MM.1S (cell line): Measurements from ENCODE around the gene PDE4B.

Source experiments
- DNase-seq: peaks from one replicate; pipeline ENCODE4 v3.0.0-alpha.2; 2015
- H2AFZ ChIP-seq: fragments of 300-600 bp; sonication (generic); 2 replicates; pipeline ENCODE4 v1.6.0; 2016; ENCODE audit warnings: antibody characterized with exemption, low read length
- H3F3A ChIP-seq: fragments of 300-600 bp; sonication (generic); 2 replicates; pipeline ENCODE4 v1.6.1; 2016; ENCODE audit warnings: mild to moderate bottlenecking, antibody characterized with exemption, low read length, moderate library complexity, mixed read lengths; ENCODE audit not compliant: insufficient read depth
- H3K27ac ChIP-seq: fragments of 300-600 bp; sonication (generic); 2 replicates; pipeline ENCODE4 v1.5.1; 2016; ENCODE audit warnings: mild to moderate bottlenecking, low read length
- H3K27me3 ChIP-seq: fragments of 300-600 bp; sonication (generic); replicated peaks from 2 replicates; pipeline ENCODE4 v1.6.0; 2016; ENCODE audit warnings: low read length; ENCODE audit not compliant: insufficient read depth
- H3K36me3 ChIP-seq: fragments of 300-600 bp; sonication (generic); replicated peaks from 2 replicates; pipeline ENCODE4 v1.6.1; 2016; ENCODE audit warnings: mild to moderate bottlenecking, low read length, mixed read lengths; ENCODE audit not compliant: insufficient read depth
- H3K4me1 ChIP-seq: fragments of 300-600 bp; sonication (generic); 2 replicates; pipeline ENCODE4 v1.6.1; 2016; ENCODE audit warnings: low read length, mixed read lengths
- H3K4me2 ChIP-seq: fragments of 300-600 bp; sonication (generic); 2 replicates; pipeline ENCODE4 v1.6.0; 2016; ENCODE audit warnings: low read depth, low read length
- H3K4me3 ChIP-seq: fragments of 300-600 bp; sonication (generic); 2 replicates; pipeline ENCODE4 v1.5.1; 2016; ENCODE audit warnings: low read length, mixed read lengths
- H3K79me2 ChIP-seq: fragments of 300-600 bp; sonication (generic); 2 replicates; pipeline ENCODE4 v1.6.1; 2016; ENCODE audit warnings: mixed run types, low read length, mixed read lengths
- H3K9ac ChIP-seq: fragments of 300-600 bp; sonication (generic); 2 replicates; pipeline ENCODE4 v1.6.1; 2016; ENCODE audit warnings: low read length, mixed read lengths
- H3K9me2 ChIP-seq: fragments of 300-600 bp; sonication (generic); replicated peaks from 2 replicates; pipeline ENCODE4 v1.6.1; 2016; ENCODE audit warnings: mild to moderate bottlenecking, low read length, mixed read lengths; ENCODE audit not compliant: insufficient read depth
- H3K9me3 ChIP-seq: fragments of 300-600 bp; sonication (generic); replicated peaks from 2 replicates; pipeline ENCODE4 v1.6.1; 2016; ENCODE audit warnings: mild to moderate bottlenecking, low read length, mixed read lengths; ENCODE audit not compliant: insufficient read depth
- H4K20me1 ChIP-seq: fragments of 300-600 bp; sonication (generic); 2 replicates; pipeline ENCODE4 v1.6.1; 2016; ENCODE audit warnings: mild to moderate bottlenecking, low read length, moderate library complexity, mixed read lengths; ENCODE audit not compliant: insufficient read depth
- EZH2 ChIP-seq: fragments of 300-600 bp; sonication (generic); optimal IDR thresholded peaks from 2 replicates; pipeline ENCODE3; 2017; ENCODE audit warnings: low read depth, mild to moderate bottlenecking, antibody characterized with exemption, low read length, mixed read lengths
- EZH2phosphoT487 ChIP-seq: fragments of 300-600 bp; sonication (generic); IDR thresholded peaks from 2 replicates; pipeline ENCODE4 v1.6.1; 2018; ENCODE audit warnings: antibody characterized with exemption, low read length
- TF ChIP-seq, protein P1 (sequence below): fragments of 300-600 bp; sonication (generic); IDR thresholded peaks from 2 replicates; pipeline ENCODE4 v1.5.1; 2016; ENCODE audit warnings: antibody characterized with exemption, low read length, mixed read lengths

Gene PDE4B

DNA sequence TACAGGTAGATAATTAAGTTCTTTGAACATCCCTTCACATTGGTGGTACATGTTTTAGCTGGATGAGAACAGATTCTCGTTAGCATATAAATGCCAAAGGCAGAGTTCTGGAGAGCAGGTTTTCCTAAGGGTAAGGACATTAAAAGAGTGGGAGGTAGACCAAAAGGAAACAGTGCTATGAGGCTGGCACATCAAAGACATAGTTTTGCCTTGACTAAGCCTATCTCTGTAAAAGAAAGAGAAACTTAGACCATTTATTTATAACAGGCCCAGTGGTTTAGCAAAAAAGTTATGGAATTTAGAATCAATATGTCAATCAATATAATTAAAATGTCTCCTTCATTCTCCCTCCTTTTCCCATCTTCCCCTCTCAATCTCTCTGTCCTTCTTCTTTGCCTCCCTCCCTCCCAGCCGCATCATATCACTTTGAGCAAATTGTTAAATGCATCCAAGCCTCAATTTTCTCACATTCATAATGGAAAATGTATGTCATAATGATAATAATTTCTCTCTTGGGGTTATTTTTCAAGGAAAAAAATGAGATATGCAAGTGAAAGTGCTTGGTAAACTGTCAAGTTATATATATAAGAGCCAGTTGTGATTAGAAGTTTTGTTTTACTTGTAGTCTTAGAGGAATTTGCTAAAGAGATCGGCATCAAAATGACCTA is 531.4 kb downstream of the PDE4B start:
- Histone ChIP-seq H3K79me2 (no peaks in the 10 kb centered on the region), H3K4me1 (peaks cover 11% of the 10 kb centered on the region; the same call in 1 of the 2 replicates), H3K9ac (no peak overlapping the region), H3F3A (no peaks in the 10 kb centered on the region), H2AFZ (no peak overlapping the region), H4K20me1 (no peaks in the 10 kb centered on the region), H3K9me3 (no peaks in the 10 kb centered on the region), H3K36me3 (no peaks in the 10 kb centered on the region), H3K27ac (no peak overlapping the region), H3K4me2 (no peak overlapping the region), H3K9me2 (no peaks in the 10 kb centered on the region), H3K4me3 (no peak overlapping the region), H3K27me3 (no peaks in the 10 kb centered on the region)
- TF ChIP-seq EZH2phosphoT487 (no peak), EZH2 (no peak)
- TF ChIP-seq, protein P1, sequence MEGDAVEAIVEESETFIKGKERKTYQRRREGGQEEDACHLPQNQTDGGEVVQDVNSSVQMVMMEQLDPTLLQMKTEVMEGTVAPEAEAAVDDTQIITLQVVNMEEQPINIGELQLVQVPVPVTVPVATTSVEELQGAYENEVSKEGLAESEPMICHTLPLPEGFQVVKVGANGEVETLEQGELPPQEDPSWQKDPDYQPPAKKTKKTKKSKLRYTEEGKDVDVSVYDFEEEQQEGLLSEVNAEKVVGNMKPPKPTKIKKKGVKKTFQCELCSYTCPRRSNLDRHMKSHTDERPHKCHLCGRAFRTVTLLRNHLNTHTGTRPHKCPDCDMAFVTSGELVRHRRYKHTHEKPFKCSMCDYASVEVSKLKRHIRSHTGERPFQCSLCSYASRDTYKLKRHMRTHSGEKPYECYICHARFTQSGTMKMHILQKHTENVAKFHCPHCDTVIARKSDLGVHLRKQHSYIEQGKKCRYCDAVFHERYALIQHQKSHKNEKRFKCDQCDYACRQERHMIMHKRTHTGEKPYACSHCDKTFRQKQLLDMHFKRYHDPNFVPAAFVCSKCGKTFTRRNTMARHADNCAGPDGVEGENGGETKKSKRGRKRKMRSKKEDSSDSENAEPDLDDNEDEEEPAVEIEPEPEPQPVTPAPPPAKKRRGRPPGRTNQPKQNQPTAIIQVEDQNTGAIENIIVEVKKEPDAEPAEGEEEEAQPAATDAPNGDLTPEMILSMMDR: no peak
- no peak for DNase-seq

DNA sequence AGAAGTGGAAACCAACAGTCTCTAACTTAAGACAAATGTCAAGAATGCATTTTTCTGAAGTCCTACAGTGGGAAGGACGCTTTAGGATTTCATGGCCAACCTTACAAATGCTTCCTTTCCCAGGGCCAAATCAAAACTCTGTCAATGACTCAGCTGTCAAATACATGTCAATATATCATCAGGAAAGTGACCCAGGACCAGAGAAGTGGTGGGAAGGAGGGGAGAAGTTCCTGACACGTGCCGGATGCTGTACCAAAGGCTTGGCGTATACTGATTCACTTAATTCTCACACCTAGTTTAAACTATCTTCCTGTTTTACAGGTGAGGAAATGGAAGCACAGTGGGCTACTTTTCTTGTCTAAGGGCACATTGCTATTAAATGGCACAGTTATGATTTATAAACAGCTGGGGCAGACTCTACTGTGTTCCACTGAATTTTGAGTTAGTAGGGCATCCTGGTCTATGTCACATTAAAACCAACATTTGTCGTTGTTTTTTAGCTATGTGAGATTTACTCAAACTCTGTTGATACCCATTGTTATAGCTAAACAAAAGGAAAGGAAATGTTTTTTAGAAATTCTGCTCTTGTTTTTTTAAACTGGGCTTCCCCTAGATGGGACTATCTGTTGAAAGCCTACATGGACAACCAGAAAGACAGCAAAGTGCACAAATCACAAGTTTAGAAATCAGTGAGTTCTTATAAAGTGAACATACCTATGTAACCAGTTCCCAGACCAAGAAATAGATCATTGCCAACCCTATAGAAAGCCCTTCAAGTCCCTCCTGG is 533.1 kb downstream of the PDE4B start:
- no peak overlapping the region for H3K4me2 ChIP-seq
- H3K27ac ChIP-seq: no peak overlapping the region
- peaks cover 21% of the 10 kb centered on the region for H3K4me1 ChIP-seq
- no peak for DNase-seq
- H3K9me2 ChIP-seq: no peaks in the 10 kb centered on the region
- no peak overlapping the region for H2AFZ ChIP-seq
- no peak for TF ChIP-seq EZH2phosphoT487
- TF ChIP-seq, protein P1: no peak
- TF ChIP-seq EZH2: no peak
- no peaks in the 10 kb centered on the region for H3K79me2 ChIP-seq
- no peaks in the 10 kb centered on the region for H4K20me1 ChIP-seq
- no peaks in the 10 kb centered on the region for H3K9me3 ChIP-seq
- no peaks in the 10 kb centered on the region for H3K27me3 ChIP-seq
- no peak overlapping the region for H3K4me3 ChIP-seq
- H3F3A ChIP-seq: no peaks in the 10 kb centered on the region
- H3K36me3 ChIP-seq: no peaks in the 10 kb centered on the region
- no peak overlapping the region for H3K9ac ChIP-seq

DNA sequence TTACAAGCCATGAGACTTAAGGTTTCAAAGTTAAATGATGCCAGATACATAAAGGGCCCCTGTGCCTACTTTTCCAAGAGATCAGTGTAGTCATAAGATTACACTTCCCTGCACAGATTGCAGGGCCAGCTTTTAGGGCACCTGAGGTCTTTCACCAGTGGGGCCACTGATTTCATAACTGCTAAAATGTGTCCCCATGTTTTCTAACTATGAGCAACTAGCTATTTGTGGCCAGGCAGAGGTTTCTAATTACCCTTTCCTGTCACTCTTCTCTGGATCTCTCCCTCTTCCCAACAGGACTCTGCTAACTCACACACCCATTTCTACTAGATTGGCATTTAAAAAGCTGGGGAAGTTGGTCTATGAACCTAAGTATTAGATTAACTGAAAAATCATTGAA is 534.2 kb downstream of the PDE4B start:
- DNase-seq: no peak
- Histone ChIP-seq H3K9me3 (no peaks in the 10 kb centered on the region), H3K9ac (no peak overlapping the region), H4K20me1 (no peaks in the 10 kb centered on the region), H3K27me3 (no peaks in the 10 kb centered on the region), H3K79me2 (no peaks in the 10 kb centered on the region), H3K9me2 (no peaks in the 10 kb centered on the region), H3K4me3 (no peak overlapping the region), H3K4me1 (peaks cover 31% of the 10 kb centered on the region), H3K36me3 (no peaks in the 10 kb centered on the region), H2AFZ (no peak overlapping the region), H3K4me2 (no peak overlapping the region), H3F3A (peaks cover 10% of the 10 kb centered on the region; the same call in 1 of the 2 replicates), H3K27ac (no peak overlapping the region)
- TF ChIP-seq, protein P1: no peak
- no peak for TF ChIP-seq EZH2phosphoT487
- TF ChIP-seq EZH2: no peak
